Left renal pelvis (tissue), 4 donors: ENCODE results near the gene DCBLD1. TPM values are rescaled to one million over a fixed set of nuclear protein-coding genes. Genes with fewer than 3 reads are reported as not detected.

Source experiments
- DNase-seq, 4 donors: peaks; one replicate each; pipeline ENCODE4 v3.0.0-alpha.2; 2013; ENCODE audit warnings: low read depth in 4 of 4, low spot score in 3 of 4
- polyA plus RNA-seq, 4 donors: library from polyadenylated mRNA; unstranded; fragments of 120-200 nt; gene quantifications; one replicate each; pipeline ENCODE4 v1.2.1, GENCODE V29; 2013; ENCODE audit not compliant: insufficient read length in 4 of 4

Gene DCBLD1
- polyA plus RNA-seq, 4 donors: 4.9 to 13.2 (median 11.9) TPM

- no peak for DNase-seq
These were observed 13.1 kb upstream of the DCBLD1 start for GRCh38 chr6:117469356-117469755.

- no peak for DNase-seq
These were observed 12.7 kb upstream of the DCBLD1 start for GRCh38 chr6:117469791-117470190.

GRCh38 chr6:117472667-117473066 is 9.8 kb upstream of the DCBLD1 start:
- no peak for DNase-seq

GRCh38 chr6:117473401-117473800 is 9.1 kb upstream of the DCBLD1 start:
- no peak for DNase-seq

- DNase-seq: no peak
These were observed 4.3 kb upstream of the DCBLD1 start for GRCh38 chr6:117477988-117478852.

GRCh38 chr6:117478853-117479231 is 3.6 kb upstream of the DCBLD1 start:
- no peak for DNase-seq

GRCh38 chr6:117480651-117481050 is 1.8 kb upstream of the DCBLD1 start:
- no peak for DNase-seq

GRCh38 chr6:117481278-117481925 is 1.1 kb upstream of the DCBLD1 start:
- no peak for DNase-seq

- no peak for DNase-seq
These were observed 591 bp upstream of the DCBLD1 start for GRCh38 chr6:117481926-117482239.

- DNase-seq: peak; percentile 29 to 36 (median 32)
These were observed 650 bp downstream of the DCBLD1 start for GRCh38 chr6:117483004-117483644.

GRCh38 chr6:117483645-117484016 is 1.2 kb downstream of the DCBLD1 start:
- DNase-seq: peak in 2 of 4 donors; percentile 21 to 26

- DNase-seq: no peak
These were observed 1.7 kb downstream of the DCBLD1 start for GRCh38 chr6:117484052-117484646.

- no peak for DNase-seq
These were observed 3.0 kb downstream of the DCBLD1 start for GRCh38 chr6:117485433-117485832.

- DNase-seq: no peak
These were observed 5.3 kb downstream of the DCBLD1 start for GRCh38 chr6:117487821-117488220.

- DNase-seq: no peak
These were observed 6.5 kb downstream of the DCBLD1 start for GRCh38 chr6:117489003-117489402.

- DNase-seq: no peak
These were observed 9.4 kb downstream of the DCBLD1 start for GRCh38 chr6:117491916-117492315.

GRCh38 chr6:117493470-117493869 is 11.0 kb downstream of the DCBLD1 start:
- DNase-seq: no peak

GRCh38 chr6:117494283-117494682 is 11.8 kb downstream of the DCBLD1 start:
- no peak for DNase-seq

- no peak for DNase-seq
These were observed 12.3 kb downstream of the DCBLD1 start for GRCh38 chr6:117494694-117495318.

- no peak for DNase-seq
These were observed 13.0 kb downstream of the DCBLD1 start for GRCh38 chr6:117495425-117495824.

GRCh38 chr6:117495869-117496268 is 13.4 kb downstream of the DCBLD1 start:
- no peak for DNase-seq
